ENCODE measurements around the gene CASK.

The CASK gene

DNA sequence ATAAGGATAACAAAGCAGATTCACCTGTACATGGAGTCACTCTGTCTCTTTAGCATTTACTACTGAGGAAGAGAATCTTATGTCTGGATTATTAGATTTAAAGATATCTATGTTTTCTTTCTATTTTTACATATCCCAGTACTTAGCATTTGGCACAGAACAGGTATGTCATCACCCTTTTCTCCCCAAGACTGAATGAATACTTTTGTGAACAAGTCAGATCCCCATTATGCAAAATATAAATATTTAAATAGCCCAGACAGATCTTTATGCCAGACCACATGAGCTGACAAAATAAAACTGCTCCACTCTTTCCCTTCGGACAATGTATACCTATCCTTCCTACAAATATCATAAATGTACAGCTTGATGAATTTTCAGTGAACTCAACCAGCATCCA is 94.5 kb downstream of the CASK start:
- DNase-seq (ENCODE audit: extremely low spot score), result no peak
- ChIA-PET POLR2A (no interaction called here), CTCF (no interaction called here)
- TF ChIP-seq ELF4 (IDR thresholded peaks at IDR 0.05), result no peak
- TF ChIP-seq ARNT (IDR thresholded peaks at IDR 0.05), result no peak
- no peak for TF ChIP-seq ZNF384 (IDR thresholded peaks at IDR 0.05)
- TF ChIP-seq HDGF (IDR thresholded peaks at IDR 0.05; ENCODE audit: borderline replicate concordance), result no peak
- TF ChIP-seq L3MBTL2 (conservative IDR thresholded peaks at IDR 0.05), result no peak
- no peak for TF ChIP-seq TARDBP (IDR thresholded peaks at IDR 0.05)
- TF ChIP-seq SUZ12 (IDR thresholded peaks at IDR 0.05), result no peak
- TF ChIP-seq SP1 (IDR thresholded peaks at IDR 0.05), result no peak
- no peak for TF ChIP-seq NFRKB (IDR thresholded peaks at IDR 0.05)
- no peak for TF ChIP-seq FOXM1 (IDR thresholded peaks at IDR 0.05; ENCODE audit: borderline replicate concordance)
- TF ChIP-seq FOXA1 (IDR thresholded peaks at IDR 0.05), result no peak
- no peak for TF ChIP-seq LEF1 (IDR thresholded peaks at IDR 0.05; ENCODE audit: borderline replicate concordance)
- TF ChIP-seq BHLHE40 (IDR thresholded peaks at IDR 0.05; ENCODE audit: borderline replicate concordance), result no peak
- TF ChIP-seq, protein P1, sequence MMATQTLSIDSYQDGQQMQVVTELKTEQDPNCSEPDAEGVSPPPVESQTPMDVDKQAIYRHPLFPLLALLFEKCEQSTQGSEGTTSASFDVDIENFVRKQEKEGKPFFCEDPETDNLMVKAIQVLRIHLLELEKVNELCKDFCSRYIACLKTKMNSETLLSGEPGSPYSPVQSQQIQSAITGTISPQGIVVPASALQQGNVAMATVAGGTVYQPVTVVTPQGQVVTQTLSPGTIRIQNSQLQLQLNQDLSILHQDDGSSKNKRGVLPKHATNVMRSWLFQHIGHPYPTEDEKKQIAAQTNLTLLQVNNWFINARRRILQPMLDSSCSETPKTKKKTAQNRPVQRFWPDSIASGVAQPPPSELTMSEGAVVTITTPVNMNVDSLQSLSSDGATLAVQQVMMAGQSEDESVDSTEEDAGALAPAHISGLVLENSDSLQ (IDR thresholded peaks at IDR 0.05), result no peak
- no peak for TF ChIP-seq FOXK2 (IDR thresholded peaks at IDR 0.05)
- TF ChIP-seq CTBP1 (IDR thresholded peaks at IDR 0.05; ENCODE audit: borderline replicate concordance), result no peak

DNA sequence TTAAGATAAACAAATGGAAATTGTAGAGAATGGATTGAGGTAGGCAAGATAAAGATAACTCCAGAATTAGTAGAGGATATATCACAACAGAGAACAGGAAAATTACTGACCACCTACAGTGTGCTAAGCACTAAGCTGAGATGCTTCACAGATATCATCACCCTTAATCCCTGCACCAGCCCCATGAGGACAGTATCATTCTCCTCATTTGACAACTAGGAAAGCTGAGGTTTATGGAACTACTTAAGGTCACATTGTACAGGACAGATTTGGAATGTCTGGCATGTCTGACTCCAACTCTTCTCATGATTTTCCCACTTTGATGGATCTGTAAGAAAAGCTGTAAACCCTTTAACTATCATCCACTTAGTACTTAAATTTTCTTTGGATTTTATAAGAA is 95.5 kb downstream of the CASK start:
- ChIA-PET POLR2A (no interaction called here), CTCF (interaction anchor here (0.8 kb wide), 1 partner anchor 702 kb away, joined by 3 read pairs; no protein-coding TSS in a partner anchor)
- no peak for TF ChIP-seq BHLHE40 (IDR thresholded peaks at IDR 0.05; ENCODE audit: borderline replicate concordance)
- no peak for TF ChIP-seq HDGF (IDR thresholded peaks at IDR 0.05; ENCODE audit: borderline replicate concordance)
- TF ChIP-seq SUZ12 (IDR thresholded peaks at IDR 0.05), result no peak
- no peak for TF ChIP-seq ELF4 (IDR thresholded peaks at IDR 0.05)
- no peak for TF ChIP-seq ARNT (IDR thresholded peaks at IDR 0.05)
- TF ChIP-seq FOXA1 (IDR thresholded peaks at IDR 0.05), result no peak
- no peak for TF ChIP-seq NFRKB (IDR thresholded peaks at IDR 0.05)
- TF ChIP-seq L3MBTL2 (conservative IDR thresholded peaks at IDR 0.05), result no peak
- no peak for TF ChIP-seq FOXK2 (IDR thresholded peaks at IDR 0.05)
- no peak for TF ChIP-seq LEF1 (IDR thresholded peaks at IDR 0.05; ENCODE audit: borderline replicate concordance)
- TF ChIP-seq FOXM1 (IDR thresholded peaks at IDR 0.05; ENCODE audit: borderline replicate concordance), result no peak
- TF ChIP-seq ZNF384 (IDR thresholded peaks at IDR 0.05), result no peak
- TF ChIP-seq CTBP1 (IDR thresholded peaks at IDR 0.05; ENCODE audit: borderline replicate concordance), result no peak
- no peak for DNase-seq (ENCODE audit: extremely low spot score)

DNA sequence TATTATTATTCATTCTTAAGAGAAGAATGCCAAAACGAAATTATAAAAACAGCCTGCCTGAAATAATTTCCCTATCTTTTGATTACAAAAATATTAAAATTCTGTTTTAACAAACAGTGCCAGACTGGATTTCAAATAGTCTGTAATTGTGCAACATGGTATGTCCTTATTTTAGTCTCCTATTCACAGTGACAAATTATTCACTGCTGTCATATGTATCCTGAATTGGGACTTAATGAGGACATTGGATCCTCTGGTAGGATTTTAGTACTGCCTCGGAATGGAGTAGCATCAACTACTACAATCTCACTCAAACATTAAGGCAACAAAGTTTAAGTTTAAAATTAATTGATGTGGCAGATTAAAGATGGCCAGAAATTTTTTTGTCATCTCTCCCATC is 97.6 kb downstream of the CASK start:
- POLR2A ChIA-PET, result no interaction called here
- CTCF ChIA-PET, result no interaction called here
- no peak for DNase-seq (ENCODE audit: extremely low spot score)
- TF ChIP-seq LEF1 (IDR thresholded peaks at IDR 0.05; ENCODE audit: borderline replicate concordance) (no peak), ZNF384 (IDR thresholded peaks at IDR 0.05) (no peak), ARNT (IDR thresholded peaks at IDR 0.05) (no peak), FOXA1 (IDR thresholded peaks at IDR 0.05) (no peak), NFRKB (IDR thresholded peaks at IDR 0.05) (no peak), SP1 (IDR thresholded peaks at IDR 0.05) (no peak), ELF4 (IDR thresholded peaks at IDR 0.05) (no peak), FOXK2 (IDR thresholded peaks at IDR 0.05) (no peak), TARDBP (IDR thresholded peaks at IDR 0.05) (no peak), CTBP1 (IDR thresholded peaks at IDR 0.05; ENCODE audit: borderline replicate concordance) (no peak)

DNA sequence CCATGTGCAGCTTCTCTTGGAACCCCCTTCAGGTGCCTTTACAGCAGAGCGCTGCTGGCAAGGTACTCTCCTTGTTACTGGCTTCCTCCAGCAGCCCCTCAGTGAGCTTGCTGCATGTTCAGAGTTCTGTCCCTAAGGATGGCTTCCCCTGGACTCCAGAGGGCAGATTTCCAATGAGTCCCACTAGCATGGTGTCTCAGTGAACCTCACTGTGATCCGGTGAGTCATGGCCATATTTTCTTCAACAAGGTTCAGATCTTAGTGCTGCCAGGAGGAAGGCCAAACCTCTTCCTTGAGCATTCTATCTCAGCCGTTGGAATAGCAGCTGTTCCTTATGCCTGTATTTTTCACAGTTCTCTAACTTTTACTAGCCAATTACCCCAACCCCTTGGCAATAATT is 98.8 kb downstream of the CASK start:
- ChIA-PET POLR2A (no interaction called here), CTCF (no interaction called here)
- peak; percentile 7 for DNase-seq (ENCODE audit: extremely low spot score)
- TF ChIP-seq NFRKB (IDR thresholded peaks at IDR 0.05) (no peak), SUZ12 (IDR thresholded peaks at IDR 0.05) (no peak), CTBP1 (IDR thresholded peaks at IDR 0.05; ENCODE audit: borderline replicate concordance) (no peak), L3MBTL2 (conservative IDR thresholded peaks at IDR 0.05) (no peak), HDGF (IDR thresholded peaks at IDR 0.05; ENCODE audit: borderline replicate concordance) (no peak), ELF4 (IDR thresholded peaks at IDR 0.05) (no peak), SP1 (IDR thresholded peaks at IDR 0.05) (no peak), TARDBP (IDR thresholded peaks at IDR 0.05) (no peak), ARNT (IDR thresholded peaks at IDR 0.05) (no peak), FOXM1 (IDR thresholded peaks at IDR 0.05; ENCODE audit: borderline replicate concordance) (no peak), FOXA1 (IDR thresholded peaks at IDR 0.05) (no peak), FOXK2 (IDR thresholded peaks at IDR 0.05) (no peak), LEF1 (IDR thresholded peaks at IDR 0.05; ENCODE audit: borderline replicate concordance) (no peak), ZNF384 (IDR thresholded peaks at IDR 0.05) (no peak), BHLHE40 (IDR thresholded peaks at IDR 0.05; ENCODE audit: borderline replicate concordance) (no peak)
- TF ChIP-seq, protein P1 (IDR thresholded peaks at IDR 0.05), result no peak

DNA sequence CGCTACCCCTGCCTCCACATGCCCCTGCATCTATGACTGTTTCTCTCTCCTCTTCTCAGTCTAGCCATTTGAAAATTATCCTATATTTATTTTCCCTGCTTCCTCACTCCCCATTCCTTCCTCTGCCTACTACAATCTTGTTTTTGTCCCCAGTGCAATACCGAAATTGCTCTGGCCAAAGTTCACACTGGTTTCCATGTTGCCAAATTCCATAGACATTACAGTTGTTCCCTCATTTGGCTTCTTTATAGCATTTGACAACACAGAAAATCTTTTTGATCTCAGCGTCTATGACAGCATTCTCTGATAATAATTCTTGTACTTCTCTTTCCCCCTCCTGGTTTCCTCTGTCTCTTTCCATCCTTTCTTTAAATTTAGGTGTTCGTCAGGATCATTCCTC is 100.0 kb downstream of the CASK start:
- no peak for DNase-seq (ENCODE audit: extremely low spot score)
- TF ChIP-seq HDGF (IDR thresholded peaks at IDR 0.05; ENCODE audit: borderline replicate concordance) (no peak), FOXM1 (IDR thresholded peaks at IDR 0.05; ENCODE audit: borderline replicate concordance) (no peak), TARDBP (IDR thresholded peaks at IDR 0.05) (no peak), SUZ12 (IDR thresholded peaks at IDR 0.05) (no peak), FOXA1 (IDR thresholded peaks at IDR 0.05) (no peak), L3MBTL2 (conservative IDR thresholded peaks at IDR 0.05) (no peak), ELF4 (IDR thresholded peaks at IDR 0.05) (no peak)
- ChIA-PET CTCF (no interaction called here), POLR2A (no interaction called here)

DNA sequence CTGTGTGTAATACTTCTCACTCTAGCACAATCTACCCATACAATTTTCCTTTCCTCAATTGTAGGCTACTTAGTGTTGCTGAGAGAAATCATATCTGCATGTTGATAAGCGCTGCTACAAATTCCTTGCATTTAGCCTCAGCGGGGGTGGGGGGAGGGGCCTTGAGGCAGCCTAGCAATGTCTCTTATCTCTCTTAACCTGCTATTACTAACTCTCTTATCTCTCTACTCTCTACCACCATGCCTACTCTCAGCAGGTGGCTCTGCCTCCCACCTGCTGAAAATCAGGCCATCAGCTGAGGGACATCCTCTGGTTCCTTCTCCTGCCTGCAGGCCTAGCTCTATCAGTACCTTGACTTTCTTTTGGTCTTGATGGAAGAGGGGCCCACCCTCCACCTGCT is 100.5 kb downstream of the CASK start:
- ChIA-PET POLR2A (no interaction called here), CTCF (no interaction called here)
- peak; percentile 7 for DNase-seq (ENCODE audit: extremely low spot score)
- TF ChIP-seq TARDBP (IDR thresholded peaks at IDR 0.05) (no peak), NFRKB (IDR thresholded peaks at IDR 0.05) (no peak), SUZ12 (IDR thresholded peaks at IDR 0.05) (no peak), HDGF (IDR thresholded peaks at IDR 0.05; ENCODE audit: borderline replicate concordance) (no peak), LEF1 (IDR thresholded peaks at IDR 0.05; ENCODE audit: borderline replicate concordance) (no peak), CTBP1 (IDR thresholded peaks at IDR 0.05; ENCODE audit: borderline replicate concordance) (no peak), FOXK2 (IDR thresholded peaks at IDR 0.05) (no peak)

DNA sequence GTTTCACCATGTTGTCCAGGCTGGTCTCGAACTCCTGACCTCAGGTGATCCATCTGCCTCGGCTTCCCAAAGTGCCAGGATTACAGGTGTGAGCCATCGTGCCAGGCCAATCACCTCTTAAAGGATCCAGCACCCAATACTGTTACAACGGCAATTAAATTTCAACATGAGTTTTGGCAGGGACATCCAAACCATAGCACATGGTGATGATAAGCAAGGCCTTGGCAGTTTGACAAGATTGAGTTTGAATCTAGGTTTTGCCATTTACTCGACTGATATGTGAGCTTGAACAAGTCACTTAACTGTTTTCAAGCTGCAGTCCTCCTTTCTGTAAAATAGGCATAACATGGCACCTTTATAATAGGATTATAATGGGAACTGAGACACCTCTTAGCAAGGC is 115.3 kb downstream of the CASK start:
- no peak for DNase-seq (ENCODE audit: extremely low spot score)
- ChIA-PET CTCF (interaction anchor here (0.6 kb wide), 1 partner anchor 7 kb away, joined by 3 read pairs; no protein-coding TSS in a partner anchor), POLR2A (no interaction called here)
- TF ChIP-seq BHLHE40 (IDR thresholded peaks at IDR 0.05; ENCODE audit: borderline replicate concordance) (no peak), FOXK2 (IDR thresholded peaks at IDR 0.05) (no peak), FOXM1 (IDR thresholded peaks at IDR 0.05; ENCODE audit: borderline replicate concordance) (no peak), L3MBTL2 (conservative IDR thresholded peaks at IDR 0.05) (no peak), ELF4 (IDR thresholded peaks at IDR 0.05) (no peak), SUZ12 (IDR thresholded peaks at IDR 0.05) (no peak), ZNF384 (IDR thresholded peaks at IDR 0.05) (no peak)
